ENCODE measurements around the gene LRP2.

GRCh38 chr2:169164311-169164710, 198.0 kb downstream of the LRP2 start:
- TF ChIP-seq, protein P1, sequence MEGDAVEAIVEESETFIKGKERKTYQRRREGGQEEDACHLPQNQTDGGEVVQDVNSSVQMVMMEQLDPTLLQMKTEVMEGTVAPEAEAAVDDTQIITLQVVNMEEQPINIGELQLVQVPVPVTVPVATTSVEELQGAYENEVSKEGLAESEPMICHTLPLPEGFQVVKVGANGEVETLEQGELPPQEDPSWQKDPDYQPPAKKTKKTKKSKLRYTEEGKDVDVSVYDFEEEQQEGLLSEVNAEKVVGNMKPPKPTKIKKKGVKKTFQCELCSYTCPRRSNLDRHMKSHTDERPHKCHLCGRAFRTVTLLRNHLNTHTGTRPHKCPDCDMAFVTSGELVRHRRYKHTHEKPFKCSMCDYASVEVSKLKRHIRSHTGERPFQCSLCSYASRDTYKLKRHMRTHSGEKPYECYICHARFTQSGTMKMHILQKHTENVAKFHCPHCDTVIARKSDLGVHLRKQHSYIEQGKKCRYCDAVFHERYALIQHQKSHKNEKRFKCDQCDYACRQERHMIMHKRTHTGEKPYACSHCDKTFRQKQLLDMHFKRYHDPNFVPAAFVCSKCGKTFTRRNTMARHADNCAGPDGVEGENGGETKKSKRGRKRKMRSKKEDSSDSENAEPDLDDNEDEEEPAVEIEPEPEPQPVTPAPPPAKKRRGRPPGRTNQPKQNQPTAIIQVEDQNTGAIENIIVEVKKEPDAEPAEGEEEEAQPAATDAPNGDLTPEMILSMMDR (IDR thresholded peaks at IDR 0.05 in 4 of 5, conservative IDR thresholded peaks at IDR 0.05 in 1 of 5), result no peak
- TF ChIP-seq POLR2A (IDR thresholded peaks at IDR 0.05), result no peak
